ENCODE results near the gene OR1K1.
A peak's percentile ranks its signal among the peaks of the same experiment; 100 is the strongest.
"Not testable (repeated sequence)": the region's sequence is repeated elsewhere in the genome, so short reads cannot be mapped to it uniquely, and the experiment has no call there.

OR1K1 gene

DNA sequence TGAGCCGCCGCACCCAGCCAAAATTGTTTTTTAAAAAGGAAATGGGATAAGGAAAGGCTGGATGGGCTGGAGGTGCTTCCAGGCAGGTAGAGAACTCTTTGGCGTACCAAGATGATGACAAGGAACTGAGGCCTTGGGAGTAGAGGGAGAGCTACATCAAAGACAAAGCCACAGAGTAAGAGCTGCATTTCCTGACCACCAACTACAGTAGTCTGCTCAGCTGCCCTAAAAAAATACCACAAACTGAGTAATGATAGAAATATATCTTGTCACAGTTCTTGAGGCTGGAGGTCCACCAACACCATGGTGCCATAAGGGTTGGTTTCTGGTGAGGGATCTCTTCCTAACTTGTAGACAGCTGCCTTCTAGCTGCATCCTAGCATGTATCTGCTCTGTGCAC, 8.2 kb downstream of the OR1K1 start:
- no peak for DNase-seq (ENCODE audit: low read depth, low spot score)
- no peak overlapping the region for H3K4me3 ChIP-seq (ENCODE audit: low read depth, low read length)
- CTCF ChIA-PET: interaction anchor here (1.0 to 17.8 kb wide), 12 partner anchors 11 to 713 kb away, joined by 3 to 242 read pairs (median 6); no protein-coding TSS in a partner anchor
- TF ChIP-seq CTCF (IDR thresholded peaks at IDR 0.05; ENCODE audit: insufficient read depth, low read length, missing control alignments): no peak
- POLR2A ChIA-PET: no interaction called here

DNA sequence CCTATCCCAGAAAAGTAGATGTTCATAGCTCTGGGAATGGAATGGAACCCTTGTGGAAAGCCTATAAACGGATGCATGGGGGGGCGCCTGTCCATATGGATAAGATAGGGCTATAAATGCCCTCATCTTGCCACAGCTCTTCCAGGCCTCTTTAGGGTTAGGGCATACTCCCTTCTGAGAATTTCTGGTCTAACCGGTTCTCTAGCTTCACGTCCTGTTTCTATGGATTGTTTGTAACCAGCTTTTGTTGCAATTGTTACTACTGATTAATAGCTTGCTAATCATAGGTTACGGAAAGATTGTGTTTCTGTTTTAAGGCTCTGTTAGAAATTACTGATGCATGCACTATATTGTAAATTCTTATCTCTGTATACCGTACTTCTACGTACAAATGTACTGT, 9.3 kb downstream of the OR1K1 start:
- POLR2A ChIA-PET; DNase-seq (ENCODE audit: low read depth, low spot score); H3K4me3 ChIP-seq (ENCODE audit: low read depth, low read length): not testable (repeated sequence)

DNA sequence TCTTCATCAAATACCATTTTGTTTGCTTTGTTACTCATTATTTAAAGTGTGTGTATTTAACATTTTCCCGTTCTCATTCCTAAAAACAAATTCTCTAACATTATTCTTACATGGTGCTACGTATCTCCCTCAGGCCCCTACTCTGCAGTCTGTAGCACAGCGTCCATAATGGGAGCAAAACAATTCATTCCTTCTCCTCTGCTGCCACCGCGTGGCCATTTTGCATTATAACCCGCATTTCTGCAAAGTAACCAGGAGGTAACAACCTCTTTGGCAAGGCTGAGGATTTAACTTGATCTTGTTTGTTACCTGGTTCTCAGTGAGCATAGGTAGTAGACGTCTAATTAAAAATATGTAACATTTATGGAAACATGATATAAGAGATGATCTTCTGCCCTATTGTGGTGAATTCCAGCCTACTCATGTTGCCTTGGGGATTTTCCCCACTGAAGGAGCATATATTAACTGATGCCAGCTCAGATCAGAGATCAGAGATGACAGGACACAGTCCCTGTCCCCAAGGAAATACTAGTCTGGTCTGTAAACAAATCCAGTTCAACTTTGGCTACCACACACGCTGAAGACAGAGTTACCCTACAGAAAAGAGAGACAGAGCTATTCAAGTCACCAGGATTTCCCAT, 10.5 kb downstream of the OR1K1 start:
- no peak for DNase-seq (ENCODE audit: low read depth, low spot score)
- ChIA-PET POLR2A (no interaction called here), CTCF (interaction anchor here (1.0 to 17.8 kb wide), 22 partner anchors 8 to 712 kb away, joined by 3 to 242 read pairs (median 6); no protein-coding TSS in a partner anchor)
- peak; percentile 65 for TF ChIP-seq CTCF (IDR thresholded peaks at IDR 0.05; ENCODE audit: insufficient read depth, low read length, missing control alignments)
- no peak overlapping the region for H3K4me3 ChIP-seq (ENCODE audit: low read depth, low read length)

More for the DNA sequence above, 9.3 kb downstream of the OR1K1 start:
- CTCF ChIA-PET: interaction anchor here (0.8 to 17.8 kb wide), 13 partner anchors 10 to 714 kb away, joined by 3 to 242 read pairs (median 5); no protein-coding TSS in a partner anchor

DNA sequence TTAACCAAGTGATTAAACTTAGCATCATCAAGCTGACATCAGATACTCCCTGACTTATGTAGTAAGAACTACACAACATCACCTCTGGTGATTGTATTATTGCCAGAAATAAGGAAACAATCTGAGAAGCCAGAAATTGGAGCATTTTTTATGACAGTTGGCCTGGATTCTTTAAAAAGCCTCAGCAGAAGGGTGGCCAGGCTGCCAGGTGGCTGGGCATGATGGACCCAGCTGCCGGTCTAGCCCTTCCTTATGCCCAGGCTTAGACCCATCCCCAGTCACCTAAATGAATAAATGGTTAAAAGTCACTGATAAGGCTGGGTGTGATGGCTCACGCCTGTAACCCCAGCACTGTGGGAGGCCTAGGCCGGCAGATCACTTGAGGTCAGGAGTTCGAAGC, 12.8 kb downstream of the OR1K1 start:
- TF ChIP-seq CTCF (IDR thresholded peaks at IDR 0.05; ENCODE audit: insufficient read depth, low read length, missing control alignments): no peak
- no peak for DNase-seq (ENCODE audit: low read depth, low spot score)
- CTCF ChIA-PET: interaction anchor here (3.4 to 17.8 kb wide), 3 partner anchors 350 to 714 kb away, joined by 26 to 242 read pairs (median 70); no protein-coding TSS in a partner anchor
- H3K4me3 ChIP-seq (ENCODE audit: low read depth, low read length): no peak overlapping the region
- POLR2A ChIA-PET: no interaction called here

DNA sequence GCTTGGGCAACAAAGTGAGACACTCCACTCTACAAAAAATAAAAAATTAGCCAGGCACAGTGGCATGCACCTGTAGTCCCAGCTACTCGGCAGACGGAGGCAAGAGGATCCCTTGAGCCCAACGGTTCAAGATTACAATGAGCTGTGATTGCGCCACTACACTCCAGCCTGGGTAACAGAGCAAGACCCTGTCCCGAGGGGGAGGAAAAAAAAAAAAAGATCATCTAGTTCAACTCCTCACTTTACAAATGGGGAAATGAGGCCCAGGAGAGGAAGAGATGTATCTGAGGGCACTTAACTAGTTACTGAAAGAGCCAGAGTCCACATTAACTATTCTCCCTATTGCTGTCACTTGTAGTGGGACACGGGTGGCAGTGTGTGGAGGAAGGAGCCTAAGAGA, 14.6 kb downstream of the OR1K1 start:
- ChIA-PET POLR2A (no interaction called here), CTCF (interaction anchor here (1.0 to 17.8 kb wide), 2 partner anchors 352 to 360 kb away, joined by 6 to 242 read pairs; no protein-coding TSS in a partner anchor)
- DNase-seq (ENCODE audit: low read depth, low spot score): no peak
- H3K4me3 ChIP-seq (ENCODE audit: low read depth, low read length): no peak overlapping the region
- TF ChIP-seq CTCF (IDR thresholded peaks at IDR 0.05; ENCODE audit: insufficient read depth, low read length, missing control alignments): no peak

DNA sequence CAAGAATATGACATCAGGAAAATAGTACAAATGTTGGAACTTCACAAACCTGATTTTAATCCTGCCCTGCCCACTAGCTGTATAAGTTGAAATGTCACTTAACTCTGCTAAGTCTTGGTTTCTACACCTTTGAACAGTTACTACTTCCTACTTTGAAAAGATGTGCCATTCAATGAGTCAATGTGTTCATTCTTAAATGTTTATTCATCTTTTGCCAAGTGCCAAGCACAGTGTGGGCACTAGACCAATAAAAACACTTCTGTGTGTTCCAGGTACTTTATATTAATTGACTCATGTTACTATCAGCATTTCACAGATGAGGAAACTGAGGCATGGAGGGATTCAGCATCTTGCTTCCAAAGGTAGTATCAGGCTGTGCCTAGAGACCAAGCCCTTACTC, 15.6 kb downstream of the OR1K1 start:
- DNase-seq (ENCODE audit: low read depth, low spot score): no peak
- CTCF ChIA-PET: interaction anchor here (17.8 kb wide), 1 partner anchor 353 kb away, joined by 242 read pairs; no protein-coding TSS in a partner anchor
- no peak for TF ChIP-seq CTCF (IDR thresholded peaks at IDR 0.05; ENCODE audit: insufficient read depth, low read length, missing control alignments)
- POLR2A ChIA-PET: no interaction called here
- no peak overlapping the region for H3K4me3 ChIP-seq (ENCODE audit: low read depth, low read length)

Measured in AG04449 (cell line).